Glomerular endothelial cell (primary cell): Measurements from ENCODE around the gene HIF1A. TPM values are rescaled to one million over a fixed set of nuclear protein-coding genes. Genes with fewer than 3 reads are reported as not detected.
"Not testable (repeated sequence)": the region's sequence is repeated elsewhere in the genome, so short reads cannot be mapped to it uniquely, and the experiment has no call there.

Experiments
- DNase-seq: peaks from one replicate; pipeline ENCODE4 v3.0.0-alpha.2; 2011; ENCODE audit warnings: low read depth, low spot score; ENCODE audit errors: extremely low read depth
- total RNA-seq: library from RNA; depleted of rRNA; stranded (reverse); fragments of >200 nt; gene quantifications from 2 replicates; pipeline ENCODE4 v1.2.3, GENCODE V29; 2015

Gene HIF1A
- total RNA-seq, 1 donor from 2014 or later: 377 TPM

GRCh38 chr14:61744238-61744637 is 48.9 kb downstream of the HIF1A start:
- DNase-seq: no peak

DNA sequence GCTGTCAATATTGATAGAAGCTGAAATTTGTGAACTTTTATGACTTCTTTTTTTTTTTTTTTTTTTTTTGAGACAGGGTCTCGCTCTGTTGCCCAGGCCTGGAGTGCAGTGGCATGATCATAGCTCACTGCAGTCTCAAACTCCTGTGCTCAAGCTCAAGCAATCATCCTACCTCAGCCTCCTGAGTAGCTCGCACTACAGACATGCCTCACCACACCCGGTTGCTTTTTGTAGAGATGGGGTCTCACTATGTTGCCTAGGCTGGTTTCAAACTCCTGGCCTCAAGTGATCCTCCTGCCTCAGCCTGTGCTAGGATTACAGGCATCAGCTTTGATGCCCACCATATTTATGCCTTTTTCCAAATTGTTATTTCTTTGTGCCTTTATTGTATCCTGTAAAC is 51.0 kb downstream of the HIF1A start:
- DNase-seq: not testable (repeated sequence)

DNA sequence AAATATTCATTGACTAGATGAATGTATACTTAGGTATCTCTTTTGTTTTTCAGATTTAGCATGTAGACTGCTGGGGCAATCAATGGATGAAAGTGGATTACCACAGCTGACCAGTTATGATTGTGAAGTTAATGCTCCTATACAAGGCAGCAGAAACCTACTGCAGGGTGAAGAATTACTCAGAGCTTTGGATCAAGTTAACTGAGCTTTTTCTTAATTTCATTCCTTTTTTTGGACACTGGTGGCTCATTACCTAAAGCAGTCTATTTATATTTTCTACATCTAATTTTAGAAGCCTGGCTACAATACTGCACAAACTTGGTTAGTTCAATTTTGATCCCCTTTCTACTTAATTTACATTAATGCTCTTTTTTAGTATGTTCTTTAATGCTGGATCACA is 51.6 kb downstream of the HIF1A start:
- DNase-seq: no peak

GRCh38 chr14:61747342-61747741 is 52.0 kb downstream of the HIF1A start:
- no peak for DNase-seq

DNA sequence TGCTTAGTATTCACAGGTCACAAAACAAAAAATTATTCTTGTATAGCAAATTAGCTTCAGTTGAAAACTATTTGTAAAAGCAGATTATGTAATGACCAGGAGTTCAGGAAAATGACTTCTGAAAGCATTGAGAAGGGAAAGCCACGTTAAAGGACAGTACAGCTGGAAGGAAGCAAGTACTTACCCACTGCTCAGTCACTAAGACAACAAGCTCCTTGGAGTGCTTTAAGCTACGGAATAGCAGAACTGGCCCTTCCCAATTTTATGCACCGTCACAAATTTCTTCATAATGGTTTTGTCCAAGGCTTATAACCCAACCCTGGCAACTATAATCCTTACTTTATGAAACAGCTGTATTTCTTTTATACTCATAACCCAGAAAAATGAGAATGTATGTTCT is 54.0 kb downstream of the HIF1A start:
- DNase-seq: no peak

GRCh38 chr14:61749867-61750266 is 54.6 kb downstream of the HIF1A start:
- DNase-seq: no peak

DNA sequence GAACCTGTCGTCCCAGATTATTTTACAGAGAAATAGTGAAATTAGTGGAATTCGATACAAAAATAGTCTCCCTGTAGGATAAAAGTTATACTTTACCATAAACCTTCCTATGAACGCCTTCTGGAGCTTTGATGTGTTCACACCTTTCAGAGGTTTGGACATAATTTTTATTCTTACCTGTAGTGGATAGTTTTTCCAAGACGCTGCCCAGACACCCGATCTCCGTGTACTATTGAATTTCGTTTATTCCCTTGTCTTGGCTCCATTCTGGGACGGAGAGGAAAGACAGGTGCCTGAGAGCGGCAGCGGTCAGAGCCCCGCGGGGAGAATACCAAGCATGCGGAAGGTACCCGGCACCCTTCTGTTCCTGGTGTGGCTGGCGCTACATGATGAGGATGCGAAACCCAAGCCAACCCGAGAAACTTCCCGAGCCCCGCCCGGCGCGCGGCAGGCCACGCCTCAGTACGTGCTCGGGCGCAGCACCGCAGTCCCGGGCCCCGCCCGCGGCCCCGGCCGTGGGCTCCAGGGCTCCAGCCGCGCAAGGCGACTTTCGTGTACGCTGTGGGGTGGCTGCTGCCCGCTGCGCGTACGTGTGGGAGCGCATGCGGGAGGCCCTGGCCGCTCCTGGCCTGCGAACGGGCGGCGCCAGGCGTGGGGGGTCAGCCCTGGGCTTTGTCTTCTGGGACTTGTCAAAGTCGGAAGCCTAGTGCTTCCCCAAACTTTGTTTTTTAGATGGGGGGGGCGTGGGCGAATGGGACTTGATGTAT is 55.6 kb downstream of the HIF1A start:
- DNase-seq: no peak

DNA sequence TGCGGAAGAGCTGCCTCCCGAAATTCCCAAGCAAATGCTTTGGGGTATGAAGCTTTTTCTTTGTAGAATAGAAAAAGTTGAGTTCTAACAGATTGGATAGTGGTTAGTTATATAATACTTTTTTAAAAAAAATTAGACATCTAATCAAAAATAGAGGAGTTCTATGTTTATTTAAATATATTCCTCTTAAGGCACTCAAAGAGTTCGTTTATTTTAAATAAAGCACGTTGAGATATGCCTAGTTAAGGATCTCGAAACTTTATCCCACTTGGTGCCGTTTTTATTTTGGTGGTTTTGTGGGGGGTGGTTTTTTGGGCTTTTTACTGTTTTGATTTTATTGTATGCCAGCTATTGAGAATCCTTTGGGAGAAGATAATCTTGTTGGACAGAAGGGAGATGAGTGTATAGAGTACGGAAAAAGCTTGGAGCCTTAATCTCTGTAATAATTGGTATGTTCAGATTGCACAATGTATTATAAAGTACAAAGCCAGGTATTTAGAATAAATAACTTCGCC is 56.2 kb downstream of the HIF1A start:
- DNase-seq: no peak

- DNase-seq: no peak
Observed at GRCh38 chr14:61752626-61753025, 57.3 kb downstream of the HIF1A start.

DNA sequence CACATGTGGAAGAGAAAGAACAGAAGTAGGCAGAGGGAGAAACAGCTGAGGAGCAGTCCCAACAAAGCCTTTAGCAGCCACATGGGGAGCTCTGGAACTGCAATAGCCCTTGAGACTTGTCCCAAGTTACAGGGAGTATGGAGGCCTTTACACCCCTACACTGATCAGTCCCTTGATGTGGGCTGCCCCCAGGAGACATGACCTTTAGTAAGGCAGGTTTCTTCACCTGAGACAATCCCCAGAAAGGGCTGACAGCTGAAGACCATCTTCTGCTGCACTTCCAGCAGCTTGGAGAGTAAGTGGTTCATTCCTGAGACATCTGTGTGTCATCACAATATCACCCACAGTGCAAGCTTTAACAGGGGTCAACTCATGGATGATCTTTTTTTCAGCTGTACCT is 58.3 kb downstream of the HIF1A start:
- no peak for DNase-seq

DNA sequence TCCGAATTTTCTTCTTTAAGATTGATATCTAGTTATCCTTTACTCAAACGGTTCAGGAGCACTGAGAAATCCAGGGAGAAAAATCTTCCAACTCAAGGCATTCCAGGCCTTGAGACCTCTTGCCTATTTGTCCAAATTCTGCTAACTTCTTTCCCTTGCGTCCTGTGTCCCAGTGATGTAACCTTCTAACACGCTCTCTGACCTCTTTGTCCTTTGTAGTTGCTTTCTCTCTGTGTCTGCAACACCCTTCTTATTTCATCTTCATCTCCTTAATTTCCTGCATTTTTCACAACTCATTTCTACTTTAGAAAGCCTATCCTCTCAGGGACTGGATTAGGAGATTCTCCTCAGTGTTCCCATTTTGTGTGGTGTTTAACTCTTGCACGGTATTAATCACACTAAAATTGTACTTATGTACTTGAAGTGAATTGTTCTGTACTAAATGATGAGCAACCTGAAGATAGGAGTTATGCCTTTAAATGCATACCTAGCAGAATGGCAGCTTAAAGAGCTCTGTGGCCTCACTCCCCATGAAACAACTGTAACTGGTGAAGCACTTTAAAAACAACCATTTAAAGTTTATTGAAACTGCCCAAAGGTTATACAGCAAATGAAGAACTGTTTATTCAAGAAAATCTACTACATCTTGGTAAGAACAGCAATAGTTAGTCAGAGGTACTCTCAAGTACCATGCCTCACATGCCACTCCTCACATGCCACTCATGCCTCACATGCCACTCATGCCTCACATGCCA is 59.5 kb downstream of the HIF1A start:
- no peak for DNase-seq

DNA sequence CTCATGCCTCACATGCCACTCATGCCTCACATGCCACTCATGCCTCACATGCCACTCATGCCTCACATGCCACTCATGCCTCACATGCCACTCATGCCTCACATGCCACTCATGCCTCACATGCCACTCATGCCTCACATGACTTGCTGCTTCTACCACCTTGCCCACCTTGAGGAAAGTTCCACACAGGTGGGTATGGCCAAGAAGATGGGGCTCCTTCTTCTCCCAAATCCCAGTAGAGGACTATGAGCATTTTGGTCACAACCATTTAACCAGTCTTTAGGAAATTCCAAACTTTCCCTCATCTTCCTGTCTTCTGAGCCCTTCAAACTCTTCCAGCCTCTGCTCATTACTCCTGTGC is 60.0 kb downstream of the HIF1A start:
- not testable (repeated sequence) for DNase-seq

- DNase-seq: no peak
Observed at GRCh38 chr14:61756135-61756534, 60.8 kb downstream of the HIF1A start.

GRCh38 chr14:61759878-61760277 is 64.6 kb downstream of the HIF1A start:
- no peak for DNase-seq

DNA sequence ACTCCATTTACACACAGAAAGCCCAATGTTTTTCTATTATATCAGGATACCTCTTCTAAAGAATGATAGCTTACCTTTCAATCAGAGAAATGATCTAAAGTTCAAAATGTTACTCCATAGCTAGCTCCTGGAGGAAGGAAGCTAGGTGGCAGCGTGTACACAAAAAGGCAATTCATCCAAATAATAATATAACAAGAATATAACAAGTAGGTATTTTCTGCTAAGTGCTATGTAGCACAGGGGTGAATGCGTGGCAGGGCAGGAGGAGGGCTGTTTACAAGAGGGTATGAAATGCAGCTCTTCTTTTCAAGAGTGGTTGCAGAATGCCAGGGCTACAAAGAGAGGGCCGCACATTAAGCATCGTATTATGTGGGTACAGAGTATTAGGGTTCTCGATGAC is 66.2 kb downstream of the HIF1A start:
- no peak for DNase-seq

- DNase-seq: peak; percentile 92
Observed at GRCh38 chr14:61761959-61762786, 66.9 kb downstream of the HIF1A start, which contains the start of gene SNAPC1. SNAPC1 (plus strand) TSS chr14:61762420; CDS start chr14:61762461, 41 bp downstream.

DNA sequence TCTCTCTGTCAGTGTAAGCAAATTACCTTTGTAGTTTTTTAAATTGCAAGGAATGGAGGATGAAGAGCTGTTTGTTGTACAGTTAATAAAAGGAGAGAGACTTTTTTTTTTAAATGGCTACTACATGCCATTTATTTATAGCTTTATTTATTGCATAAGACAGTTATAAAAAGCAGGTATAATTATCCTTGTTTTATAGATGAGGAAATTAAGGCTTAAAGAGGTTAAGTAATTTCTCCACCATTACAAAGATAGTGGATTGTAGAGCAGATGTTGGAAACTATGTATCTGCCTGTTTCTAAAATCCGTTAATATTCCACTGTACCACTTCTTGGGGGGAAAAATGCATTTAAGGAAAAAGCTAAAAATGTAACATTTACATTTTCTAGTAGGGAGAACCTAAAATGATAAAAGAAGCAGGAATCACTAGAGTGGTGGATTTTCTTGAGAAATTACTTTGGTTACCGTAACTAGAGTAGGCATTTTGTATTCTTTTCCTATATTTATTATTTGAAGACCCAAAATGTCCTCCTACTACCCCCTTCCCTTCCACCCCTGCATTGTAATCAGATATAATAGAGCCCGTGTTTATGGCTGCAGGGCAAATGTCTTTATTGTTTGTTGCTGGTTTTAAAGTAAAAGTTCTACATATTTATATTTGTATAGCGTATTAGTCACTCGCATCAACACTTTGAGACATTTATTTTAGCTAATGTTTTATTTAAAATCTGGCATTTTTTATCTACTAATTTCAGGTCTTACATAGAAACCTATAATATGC is 69.2 kb downstream of the HIF1A start:
- no peak for DNase-seq

GRCh38 chr14:61765225-61765943 is 70.1 kb downstream of the HIF1A start:
- no peak for DNase-seq

DNA sequence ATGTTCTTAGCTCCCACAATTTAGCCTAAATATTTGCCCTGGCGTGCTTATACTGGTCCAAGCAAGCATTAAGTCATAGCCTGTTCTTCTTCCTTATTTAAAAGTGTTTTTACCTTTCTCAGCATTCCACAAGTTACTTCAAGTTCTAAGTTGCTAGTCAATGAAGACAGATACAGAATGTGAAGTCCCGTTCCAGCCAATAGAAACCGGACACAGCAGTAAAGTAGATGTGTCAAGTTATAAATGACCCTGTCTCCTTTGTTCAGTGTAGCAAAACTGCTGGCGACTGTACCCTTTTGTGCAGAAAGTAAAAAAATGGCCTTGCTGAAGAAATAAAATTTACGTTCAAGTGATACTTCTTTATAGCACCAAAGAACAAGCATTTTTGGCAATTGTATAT is 70.8 kb downstream of the HIF1A start:
- DNase-seq: no peak

GRCh38 chr14:61768240-61768639 is 72.9 kb downstream of the HIF1A start:
- no peak for DNase-seq
